ENCODE results near the gene ZNF548. TPM values are rescaled to one million over a fixed set of nuclear protein-coding genes. Genes with fewer than 3 reads are reported as not detected.

The ZNF548 gene
- total RNA-seq, 1 experiment from 2014 or later, result 13.0 TPM

DNA sequence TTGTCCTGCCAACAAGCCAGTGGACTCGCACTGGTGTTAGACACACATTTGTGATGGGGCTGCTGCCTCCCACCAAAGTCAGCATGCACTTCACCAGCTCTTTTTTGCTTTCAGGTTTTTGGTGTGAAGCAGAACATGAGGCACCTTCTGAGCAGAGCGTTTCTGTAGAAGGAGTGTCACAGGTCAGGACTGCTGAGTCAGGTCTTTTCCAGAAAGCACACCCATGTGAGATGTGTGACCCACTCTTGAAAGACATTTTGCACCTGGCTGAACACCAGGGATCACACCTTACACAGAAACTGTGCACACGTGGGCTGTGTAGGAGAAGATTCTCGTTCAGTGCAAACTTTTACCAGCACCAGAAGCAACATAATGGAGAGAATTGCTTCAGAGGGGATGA, 33.7 kb upstream of the ZNF548 start:
- no peak overlapping the region for H2AK5ac ChIP-seq (ENCODE audit: insufficient read length, low read length)
- H3K56ac ChIP-seq (ENCODE audit: insufficient read length, low read depth, low read length), result no peak overlapping the region
- H3K9me3 ChIP-seq (ENCODE audit: control insufficient read depth, low read depth, low read length), result no peaks in the 10 kb centered on the region
- H2BK20ac ChIP-seq (ENCODE audit: low read depth, low read length, poor library complexity, severe bottlenecking), result no peak overlapping the region
- H3K23me2 ChIP-seq (ENCODE audit: insufficient read length, low read depth, low read length, poor library complexity, severe bottlenecking), result peaks cover 7% of the 10 kb centered on the region
- no peak overlapping the region for H3K9ac ChIP-seq (ENCODE audit: extremely low read depth, insufficient read length, low read length)
- no peak overlapping the region for H3K4me3 Mint-ChIP-seq
- H3K14ac ChIP-seq (ENCODE audit: insufficient read depth, low read length), result no peak overlapping the region
- peaks cover 12 to 16% of the 10 kb centered on the region in 2 experiments for H3K4me1 Mint-ChIP-seq
- TF ChIP-seq, protein P1, sequence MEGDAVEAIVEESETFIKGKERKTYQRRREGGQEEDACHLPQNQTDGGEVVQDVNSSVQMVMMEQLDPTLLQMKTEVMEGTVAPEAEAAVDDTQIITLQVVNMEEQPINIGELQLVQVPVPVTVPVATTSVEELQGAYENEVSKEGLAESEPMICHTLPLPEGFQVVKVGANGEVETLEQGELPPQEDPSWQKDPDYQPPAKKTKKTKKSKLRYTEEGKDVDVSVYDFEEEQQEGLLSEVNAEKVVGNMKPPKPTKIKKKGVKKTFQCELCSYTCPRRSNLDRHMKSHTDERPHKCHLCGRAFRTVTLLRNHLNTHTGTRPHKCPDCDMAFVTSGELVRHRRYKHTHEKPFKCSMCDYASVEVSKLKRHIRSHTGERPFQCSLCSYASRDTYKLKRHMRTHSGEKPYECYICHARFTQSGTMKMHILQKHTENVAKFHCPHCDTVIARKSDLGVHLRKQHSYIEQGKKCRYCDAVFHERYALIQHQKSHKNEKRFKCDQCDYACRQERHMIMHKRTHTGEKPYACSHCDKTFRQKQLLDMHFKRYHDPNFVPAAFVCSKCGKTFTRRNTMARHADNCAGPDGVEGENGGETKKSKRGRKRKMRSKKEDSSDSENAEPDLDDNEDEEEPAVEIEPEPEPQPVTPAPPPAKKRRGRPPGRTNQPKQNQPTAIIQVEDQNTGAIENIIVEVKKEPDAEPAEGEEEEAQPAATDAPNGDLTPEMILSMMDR (conservative IDR thresholded peaks at IDR 0.05), result no peak
- no peak overlapping the region for H3K27ac Mint-ChIP-seq
- no peaks in the 10 kb centered on the region for H4K20me1 ChIP-seq (ENCODE audit: control insufficient read depth, insufficient read depth, insufficient read length)
- H3K27me3 ChIP-seq (ENCODE audit: insufficient read depth, low read length), result no peaks in the 10 kb centered on the region
- no peak overlapping the region for H3K27ac ChIP-seq (ENCODE audit: insufficient read length, low read depth, low read length)
- no peaks in the 10 kb centered on the region for H3K4me1 ChIP-seq (ENCODE audit: insufficient read depth, low read length)
- no peaks in the 10 kb centered on the region for H3K9me3 Mint-ChIP-seq
- no peak overlapping the region for H4K91ac ChIP-seq (ENCODE audit: insufficient read length, low read depth, low read length)
- no peak overlapping the region for H4K8ac ChIP-seq (replicated peaks; ENCODE audit: insufficient read length, low read depth, low read length)
- H3T11ph ChIP-seq (ENCODE audit: low read length), result no peak overlapping the region
- WGBS (ENCODE audit: extremely low coverage, insufficient read length, low lambda C conversion rate), result no CpG with 5 or more reads among the region's 4 CpGs
- H2BK120ac ChIP-seq (ENCODE audit: low read depth, low read length, poor library complexity, severe bottlenecking), result no peak overlapping the region
- no peak overlapping the region for H3K23ac ChIP-seq (ENCODE audit: insufficient read length, low read depth, low read length)
- H3K4me2 ChIP-seq (ENCODE audit: insufficient read depth, insufficient read length, low read length), result no peak overlapping the region
- H3K4ac ChIP-seq (ENCODE audit: low read depth, low read length), result no peak overlapping the region
- H2BK12ac ChIP-seq (ENCODE audit: insufficient read length, low read depth, low read length), result no peak overlapping the region
- H3K79me1 ChIP-seq (ENCODE audit: insufficient read depth, low read depth, low read length, poor library complexity, severe bottlenecking), result peaks cover 3% of the 10 kb centered on the region
- H3K36me3 Mint-ChIP-seq (ENCODE audit: insufficient read depth in 1 of 3, low read depth in 3 of 3), result peaks cover 27 to 56% (median 48%) of the 10 kb centered on the region in 3 experiments; a peak in 6 of 7 replicates
- H4K5ac ChIP-seq (ENCODE audit: insufficient read length, low read depth, low read length), result no peak overlapping the region
- peaks cover 13% of the 10 kb centered on the region; the same call in 1 of the 2 replicates for H3K79me2 ChIP-seq (ENCODE audit: insufficient read depth, low read length)
- no peak for DNase-seq
- no peak overlapping the region for H2BK5ac ChIP-seq (ENCODE audit: insufficient read length, low read length)
- no peaks in the 10 kb centered on the region; the same call in 1 of the 2 replicates for H3K27me3 Mint-ChIP-seq (ENCODE audit: low read depth)
- H2AFZ ChIP-seq (ENCODE audit: low read length), result no peak overlapping the region
- H3K18ac ChIP-seq (ENCODE audit: insufficient read length, low read depth, low read length), result no peak overlapping the region
- no peak overlapping the region for H2BK15ac ChIP-seq (ENCODE audit: low read depth, low read length)
